HL-60 (cell line): ENCODE measurements around the gene FOS.

Experiments used
- DNase-seq, 2 experiments: peaks; one replicate each; pipeline ENCODE4 v3.0.0-alpha.2; 2010 to 2020; ENCODE audit warnings: low read depth in 1 of 2, low spot score in 1 of 2
- H3K27ac ChIP-seq: fragments of 250-450 bp; sonication (Bioruptor Pico); replicated peaks from 2 replicates; pipeline ENCODE4 v1.5.1; 2020; ENCODE audit warnings: mild to moderate bottlenecking, moderate library complexity
- H3K27me3 ChIP-seq: fragments of 250-450 bp; sonication (Bioruptor Pico); 2 replicates; pipeline ENCODE4 v1.5.1; 2021; ENCODE audit warnings: mild to moderate bottlenecking, moderate library complexity; ENCODE audit not compliant: insufficient read depth, poor library complexity, severe bottlenecking
- H3K4me3 ChIP-seq: replicated peaks from 2 replicates; pipeline ENCODE4 v1.5.1; 2011; ENCODE audit warnings: mild to moderate bottlenecking, control low read depth, low read length; ENCODE audit not compliant: insufficient read depth
- GABPA ChIP-seq: IDR thresholded peaks from 2 replicates; pipeline ENCODE4 v1.6.1; 2012; ENCODE audit warnings: low read depth
- POLR2AphosphoS5 ChIP-seq: IDR thresholded peaks from 2 replicates; pipeline ENCODE4 v1.6.1; 2012; ENCODE audit warnings: low read depth
- SPI1 ChIP-seq: IDR thresholded peaks from 2 replicates; pipeline ENCODE4 v1.6.1; 2012; ENCODE audit warnings: low read depth, mild to moderate bottlenecking, borderline replicate concordance
- TF ChIP-seq, protein P1 (sequence below): IDR thresholded peaks from one replicate; pipeline ENCODE4 v1.5.1; 2011; ENCODE audit warnings: low read length, control low read depth, inconsistent platforms; ENCODE audit not compliant: insufficient read depth
- TF ChIP-seq, protein P2 (sequence below): IDR thresholded peaks from 2 replicates; pipeline ENCODE4 v1.6.1; 2012; ENCODE audit warnings: low read depth; ENCODE audit not compliant: insufficient replicate concordance

Gene FOS

GRCh38 chr14:75244121-75244520 is 34.5 kb upstream of the FOS start:
- no peak overlapping the region for H3K27ac ChIP-seq
- no peaks in the 10 kb centered on the region for H3K27me3 ChIP-seq

DNA sequence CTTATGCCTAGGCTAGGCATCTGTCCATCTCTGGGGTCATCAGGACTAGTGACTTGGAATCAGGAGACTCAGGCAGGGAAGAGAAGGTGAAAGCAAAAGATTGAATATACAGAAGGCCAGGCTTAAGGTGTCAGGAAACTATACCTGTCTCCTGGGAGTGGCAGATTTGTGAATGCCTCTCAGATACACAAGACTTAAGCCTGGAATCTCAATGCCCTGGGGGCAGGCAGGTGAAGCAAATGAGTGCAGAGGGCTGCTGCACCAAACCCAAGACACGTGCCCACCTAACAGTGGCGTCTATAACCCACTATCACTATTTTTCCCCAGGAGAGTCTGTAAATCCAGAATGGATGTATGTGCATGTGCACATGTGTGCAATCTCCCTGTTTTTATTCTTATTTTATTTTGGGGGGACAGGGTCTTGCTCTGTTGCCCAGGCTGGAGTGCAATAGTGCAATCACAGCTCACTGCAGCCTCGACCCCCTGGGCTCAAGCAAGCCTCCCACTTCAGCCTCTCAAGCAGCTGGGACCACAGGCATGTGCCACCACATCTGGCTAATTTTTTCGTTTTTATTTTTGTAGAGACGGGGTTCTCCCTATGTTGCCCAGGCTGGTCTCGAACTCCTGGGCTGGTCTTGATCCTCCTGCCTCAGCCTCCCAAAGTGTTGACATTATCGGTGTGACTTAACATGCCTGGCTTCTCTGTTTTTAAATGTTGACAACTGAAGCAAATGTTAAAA is 31.9 kb upstream of the FOS start:
- H3K27ac ChIP-seq = no peak overlapping the region
- no peak overlapping the region for H3K4me3 ChIP-seq
- DNase-seq = no peak
- H3K27me3 ChIP-seq = no peaks in the 10 kb centered on the region
- TF ChIP-seq SPI1 (no peak), POLR2AphosphoS5 (no peak), GABPA (no peak)
- TF ChIP-seq, protein P1, sequence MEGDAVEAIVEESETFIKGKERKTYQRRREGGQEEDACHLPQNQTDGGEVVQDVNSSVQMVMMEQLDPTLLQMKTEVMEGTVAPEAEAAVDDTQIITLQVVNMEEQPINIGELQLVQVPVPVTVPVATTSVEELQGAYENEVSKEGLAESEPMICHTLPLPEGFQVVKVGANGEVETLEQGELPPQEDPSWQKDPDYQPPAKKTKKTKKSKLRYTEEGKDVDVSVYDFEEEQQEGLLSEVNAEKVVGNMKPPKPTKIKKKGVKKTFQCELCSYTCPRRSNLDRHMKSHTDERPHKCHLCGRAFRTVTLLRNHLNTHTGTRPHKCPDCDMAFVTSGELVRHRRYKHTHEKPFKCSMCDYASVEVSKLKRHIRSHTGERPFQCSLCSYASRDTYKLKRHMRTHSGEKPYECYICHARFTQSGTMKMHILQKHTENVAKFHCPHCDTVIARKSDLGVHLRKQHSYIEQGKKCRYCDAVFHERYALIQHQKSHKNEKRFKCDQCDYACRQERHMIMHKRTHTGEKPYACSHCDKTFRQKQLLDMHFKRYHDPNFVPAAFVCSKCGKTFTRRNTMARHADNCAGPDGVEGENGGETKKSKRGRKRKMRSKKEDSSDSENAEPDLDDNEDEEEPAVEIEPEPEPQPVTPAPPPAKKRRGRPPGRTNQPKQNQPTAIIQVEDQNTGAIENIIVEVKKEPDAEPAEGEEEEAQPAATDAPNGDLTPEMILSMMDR = no peak
- TF ChIP-seq, protein P2, sequence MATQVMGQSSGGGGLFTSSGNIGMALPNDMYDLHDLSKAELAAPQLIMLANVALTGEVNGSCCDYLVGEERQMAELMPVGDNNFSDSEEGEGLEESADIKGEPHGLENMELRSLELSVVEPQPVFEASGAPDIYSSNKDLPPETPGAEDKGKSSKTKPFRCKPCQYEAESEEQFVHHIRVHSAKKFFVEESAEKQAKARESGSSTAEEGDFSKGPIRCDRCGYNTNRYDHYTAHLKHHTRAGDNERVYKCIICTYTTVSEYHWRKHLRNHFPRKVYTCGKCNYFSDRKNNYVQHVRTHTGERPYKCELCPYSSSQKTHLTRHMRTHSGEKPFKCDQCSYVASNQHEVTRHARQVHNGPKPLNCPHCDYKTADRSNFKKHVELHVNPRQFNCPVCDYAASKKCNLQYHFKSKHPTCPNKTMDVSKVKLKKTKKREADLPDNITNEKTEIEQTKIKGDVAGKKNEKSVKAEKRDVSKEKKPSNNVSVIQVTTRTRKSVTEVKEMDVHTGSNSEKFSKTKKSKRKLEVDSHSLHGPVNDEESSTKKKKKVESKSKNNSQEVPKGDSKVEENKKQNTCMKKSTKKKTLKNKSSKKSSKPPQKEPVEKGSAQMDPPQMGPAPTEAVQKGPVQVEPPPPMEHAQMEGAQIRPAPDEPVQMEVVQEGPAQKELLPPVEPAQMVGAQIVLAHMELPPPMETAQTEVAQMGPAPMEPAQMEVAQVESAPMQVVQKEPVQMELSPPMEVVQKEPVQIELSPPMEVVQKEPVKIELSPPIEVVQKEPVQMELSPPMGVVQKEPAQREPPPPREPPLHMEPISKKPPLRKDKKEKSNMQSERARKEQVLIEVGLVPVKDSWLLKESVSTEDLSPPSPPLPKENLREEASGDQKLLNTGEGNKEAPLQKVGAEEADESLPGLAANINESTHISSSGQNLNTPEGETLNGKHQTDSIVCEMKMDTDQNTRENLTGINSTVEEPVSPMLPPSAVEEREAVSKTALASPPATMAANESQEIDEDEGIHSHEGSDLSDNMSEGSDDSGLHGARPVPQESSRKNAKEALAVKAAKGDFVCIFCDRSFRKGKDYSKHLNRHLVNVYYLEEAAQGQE = no peak

More at GRCh38 chr14:75244121-75244520, 34.5 kb upstream of the FOS start:
- TF ChIP-seq, protein P2 = no peak
- TF ChIP-seq SPI1 = no peak
- no peak for TF ChIP-seq POLR2AphosphoS5
- TF ChIP-seq, protein P1 = no peak
- no peak for TF ChIP-seq GABPA
- DNase-seq = no peak
- no peak overlapping the region for H3K4me3 ChIP-seq

- Histone ChIP-seq H3K4me3 (no peak overlapping the region), H3K27me3 (no peaks in the 10 kb centered on the region), H3K27ac (no peak overlapping the region)
- TF ChIP-seq SPI1 = no peak
- TF ChIP-seq, protein P2 = no peak
- TF ChIP-seq, protein P1 = no peak
- no peak for TF ChIP-seq GABPA
- no peak for TF ChIP-seq POLR2AphosphoS5
- no peak for DNase-seq
Observed at GRCh38 chr14:75247286-75247922, 31.2 kb upstream of the FOS start.
